IMR-90 (cell line): Measurements from ENCODE around the gene CDC7. TPM values are rescaled to one million over a fixed set of nuclear protein-coding genes. Genes with fewer than 3 reads are reported as not detected.
A peak's percentile ranks its signal among the peaks of the same experiment; 100 is the strongest.
"Not testable (repeated sequence)": the region's sequence is repeated elsewhere in the genome, so short reads cannot be mapped to it uniquely, and the experiment has no call there.

ENCODE experiments used
- ATAC-seq: fragments of 200-7000 bp; cut with Tn5 transposase; 2 replicates; pipeline ENCODE4 v1.9.1; 2020; ENCODE audit warnings: low read depth, mild to moderate bottlenecking, moderate library complexity
- BruUV-seq: library from RNA; stranded (reverse); fragments of 400-500 nt; replicated peaks from 2 replicates; lab custom pipeline; 2021; lab: Mats Ljungman, UMichigan
- CTCF ChIA-PET: fragments of 300-600 bp; formaldehyde crosslinking; extraction: SDS; loops from one replicate; lab custom pipeline; 2021; ENCODE audit warnings: antibody characterized with exemption; lab: Yijun Ruan, JAX
- POLR2A ChIA-PET: fragments of 300-600 bp; sonication (Branson Sonifier 250); formaldehyde crosslinking; loops from one replicate; lab custom pipeline; 2022; ENCODE audit warnings: antibody characterized with exemption; ENCODE audit not compliant: unreplicated experiment; lab: Charles Lee
- DNase-seq: peaks from one replicate; pipeline ENCODE4 v3.0.0; 2013
- H2AFZ ChIP-seq: replicated peaks from 2 replicates; pipeline ENCODE3; 2013; ENCODE audit warnings: low read length, mild to moderate bottlenecking; ENCODE audit not compliant: poor library complexity
- H2AK5ac ChIP-seq: 2 replicates; pipeline ENCODE4 v1.6.1; 2013; ENCODE audit warnings: low read depth, low read length, inconsistent platforms
- H2AK9ac ChIP-seq: replicated peaks from 2 replicates; pipeline ENCODE3; 2013; ENCODE audit warnings: mild to moderate bottlenecking, low read depth, low read length, moderate library complexity; ENCODE audit not compliant: poor library complexity
- H2BK120ac ChIP-seq: 2 replicates; pipeline ENCODE4 v1.6.1; 2013; ENCODE audit warnings: low read depth, low read length, inconsistent platforms
- H2BK15ac ChIP-seq: 3 replicates; pipeline ENCODE4 v1.6.1; 2013; ENCODE audit warnings: low read depth, low read length, inconsistent platforms
- H2BK20ac ChIP-seq: 2 replicates; pipeline ENCODE4 v1.6.1; 2013; ENCODE audit warnings: low read depth, mild to moderate bottlenecking, inconsistent platforms, low read length, moderate library complexity
- H2BK5ac ChIP-seq: 2 replicates; pipeline ENCODE4 v1.6.1; 2013; ENCODE audit warnings: mild to moderate bottlenecking, low read depth, low read length, inconsistent platforms; ENCODE audit not compliant: poor library complexity, severe bottlenecking
- H3K14ac ChIP-seq: replicated peaks from 2 replicates; pipeline ENCODE4 v1.6.1; 2013; ENCODE audit warnings: low read depth, low read length, inconsistent platforms
- H3K18ac ChIP-seq: 2 replicates; pipeline ENCODE4 v1.6.1; 2013; ENCODE audit warnings: low read depth, low read length, control low read depth
- H3K23ac ChIP-seq: 2 replicates; pipeline ENCODE4 v1.6.1; 2013; ENCODE audit warnings: low read depth, low read length, inconsistent platforms
- H3K27ac ChIP-seq: 2 replicates; pipeline ENCODE4 v1.5.1; 2013; ENCODE audit warnings: mild to moderate bottlenecking, control low read depth, low read length; ENCODE audit not compliant: insufficient read depth
- H3K27me3 ChIP-seq: 2 replicates; pipeline ENCODE4 v1.6.1; 2013; ENCODE audit warnings: low read length; ENCODE audit not compliant: control insufficient read depth, insufficient read depth
- H3K36me3 ChIP-seq: 2 replicates; pipeline ENCODE4 v1.6.1; 2013; ENCODE audit warnings: low read length, mixed read lengths; ENCODE audit not compliant: control insufficient read depth, insufficient read depth
- H3K4ac ChIP-seq: 2 replicates; pipeline ENCODE4 v1.6.1; 2013; ENCODE audit warnings: low read depth, low read length, inconsistent platforms
- H3K4me1 ChIP-seq: 2 replicates; pipeline ENCODE4 v1.6.1; 2013; ENCODE audit warnings: low read length, mixed read lengths; ENCODE audit not compliant: control insufficient read depth, insufficient read depth
- H3K4me2 ChIP-seq: 2 replicates; pipeline ENCODE4 v1.6.1; 2013; ENCODE audit warnings: low read depth, mild to moderate bottlenecking, control low read depth, low read length, moderate library complexity
- H3K4me3 ChIP-seq: 2 replicates; pipeline ENCODE4 v1.5.1; 2013; ENCODE audit warnings: low read depth, mild to moderate bottlenecking, control low read depth, low read length, moderate library complexity; ENCODE audit not compliant: insufficient read depth
- H3K56ac ChIP-seq: 2 replicates; pipeline ENCODE4 v1.6.1; 2013; ENCODE audit warnings: low read length, inconsistent platforms; ENCODE audit not compliant: insufficient read depth; ENCODE audit errors: extremely low read depth
- H3K79me1 ChIP-seq, 2 experiments: 2 replicates each; pipeline ENCODE4 v1.6.1; 2013; ENCODE audit warnings: low read length in 2 of 2, inconsistent platforms in 1 of 2, low read depth in 1 of 2
- H3K9ac ChIP-seq: 2 replicates; pipeline ENCODE4 v1.6.1; 2013; ENCODE audit warnings: low read depth, low read length, control low read depth
- H3K9me1 ChIP-seq: 2 replicates; pipeline ENCODE4 v1.6.1; 2013; ENCODE audit warnings: low read length, inconsistent platforms; ENCODE audit not compliant: insufficient read depth
- H3K9me3 ChIP-seq: 2 replicates; pipeline ENCODE4 v1.6.1; 2013; ENCODE audit warnings: low read length; ENCODE audit not compliant: control insufficient read depth, insufficient read depth
- H4K20me1 ChIP-seq: 2 replicates; pipeline ENCODE4 v1.6.1; 2013; ENCODE audit warnings: low read length, inconsistent platforms; ENCODE audit not compliant: insufficient read depth
- H4K5ac ChIP-seq: 2 replicates; pipeline ENCODE4 v1.6.1; 2013; ENCODE audit warnings: mild to moderate bottlenecking, low read depth, low read length, control low read depth
- H4K8ac ChIP-seq, 2 experiments: 2 replicates each; pipeline ENCODE4 v1.6.1; 2013; ENCODE audit warnings: low read depth in 2 of 2, low read length in 2 of 2, control low read depth in 1 of 2, inconsistent platforms in 1 of 2
- H4K91ac ChIP-seq: 2 replicates; pipeline ENCODE4 v1.6.1; 2013; ENCODE audit warnings: low read depth, low read length, inconsistent platforms; ENCODE audit not compliant: insufficient read depth
- MAFK ChIP-seq: IDR thresholded peaks from 2 replicates; pipeline ENCODE4 v1.6.1; 2012; ENCODE audit warnings: low read depth, low read length, improper control_type of control experiment
- RAD21 ChIP-seq: IDR thresholded peaks from 2 replicates; pipeline ENCODE4 v1.6.1; 2012; ENCODE audit warnings: low read length, improper control_type of control experiment
- WGBS, 2 experiments: methylation state at CpG; one replicate each; pipeline versions ENCODE4 v1.1.5 to v1.1.7; 2013; ENCODE audit warnings: missing lambda C conversion rate in 2 of 2; ENCODE audit not compliant: insufficient read length in 1 of 2; ENCODE audit errors: extremely low coverage in 2 of 2; 5-methylcytosine and 5-hydroxymethylcytosine counted together
- dilution Hi-C: fragments of 300-500 bp; cut with HindIII; formaldehyde crosslinking; loops from one replicate; pipeline ENCODE4 v1.14.3; 2018; ENCODE audit warnings: low sequenced_read_pairs; ENCODE audit not compliant: unreplicated experiment
- in situ Hi-C: fragments of 300-500 bp; cut with MboI; formaldehyde crosslinking; loops from 3 replicates; pipeline ENCODE4 v1.14.3; 2019; ENCODE audit warnings: low sequenced_read_pairs, inconsistent platforms, mixed read lengths
- intact Hi-C: fragments of 100-400 bp; cut with micrococcal nuclease; formaldehyde crosslinking; loops from 2 replicates; pipeline ENCODE4 v1.10.0; 2022
- polyA plus RNA-seq, 3 experiments: library from polyadenylated mRNA; depleted of rRNA; stranded (reverse); fragments of >200 nt; gene quantifications; 2 replicates each; pipeline ENCODE4 v1.2.3, GENCODE V29; 2012; ENCODE audit warnings: low replicate concordance in 1 of 3
- total RNA-seq: library from RNA; depleted of rRNA; stranded (reverse); fragments of >200 nt; gene quantifications from 2 replicates; pipeline ENCODE4 v1.2.3, GENCODE V29; 2012

Gene CDC7
- total and polyA plus RNA-seq, 2 of the 4 experiments (the other 2 are of a cell fraction), result 4.3 to 4.7 TPM

- Histone ChIP-seq H3K18ac (no peak overlapping the region), H3K4me3 (no peak overlapping the region), H2BK120ac (no peak overlapping the region), H3K79me1 (no peaks in the 10 kb centered on the region), H4K20me1 (no peaks in the 10 kb centered on the region), H2AFZ (no peak overlapping the region), H4K8ac (no peak overlapping the region), H3K9ac (no peak overlapping the region), H3K56ac (no peak overlapping the region), H3K4ac (no peak overlapping the region), H2BK15ac (no peak overlapping the region), H2BK5ac (no peak overlapping the region), H3K4me2 (no peak overlapping the region), H3K14ac (no peak overlapping the region), H4K5ac (no peak overlapping the region), H3K36me3 (no peaks in the 10 kb centered on the region; the same call in 1 of the 2 replicates), H3K23ac (no peak overlapping the region), H3K27me3 (no peaks in the 10 kb centered on the region), H2BK20ac (no peak overlapping the region), H3K27ac (no peak overlapping the region), H3K4me1 (no peaks in the 10 kb centered on the region), H3K9me3 (no peaks in the 10 kb centered on the region), H2AK5ac (no peak overlapping the region), H4K91ac (no peak overlapping the region), H3K9me1 (no peaks in the 10 kb centered on the region), H2AK9ac (no peak overlapping the region)
- DNase-seq, result no peak
- no peak for ATAC-seq
- POLR2A ChIA-PET, result no interaction called here
- intact Hi-C loops, result loop anchor here (10.0 kb wide), 1 partner anchor 219 kb away; no protein-coding TSS in a partner anchor
- no CpG with 5 or more reads among the region's 3 CpGs for WGBS, 2 experiments
- no TSS peak for BruUV-seq
- TF ChIP-seq RAD21, result no peak
- peak; percentile 45 for TF ChIP-seq MAFK
- in situ Hi-C loops, result loop anchor here (10.0 kb wide), 1 partner anchor 779 kb away; the partner anchor contains the start of genes GLMN and RPAP2
- dilution Hi-C loops, result no loop called here
- CTCF ChIA-PET, result no interaction called here
These were observed 15.3 kb downstream of the CDC7 start for GRCh38 chr1:91515994-91516393.

GRCh38 chr1:91516605-91517004, 16.0 kb downstream of the CDC7 start:
- dilution Hi-C loops, H2AFZ ChIP-seq, H3K14ac ChIP-seq, H4K8ac ChIP-seq, H3K4me3 ChIP-seq, H3K79me1 ChIP-seq, DNase-seq, H3K27me3 ChIP-seq, CTCF ChIA-PET, H2BK5ac ChIP-seq, H3K23ac ChIP-seq, H2BK20ac ChIP-seq, H2AK9ac ChIP-seq, H3K18ac ChIP-seq, H4K20me1 ChIP-seq, H3K9me3 ChIP-seq, H3K56ac ChIP-seq, POLR2A ChIA-PET, H2BK120ac ChIP-seq, H2BK15ac ChIP-seq, BruUV-seq, H2AK5ac ChIP-seq, H3K36me3 ChIP-seq, H3K4me1 ChIP-seq, H3K27ac ChIP-seq, H3K9me1 ChIP-seq, H4K5ac ChIP-seq, H4K91ac ChIP-seq, ATAC-seq, H3K4me2 ChIP-seq, H3K4ac ChIP-seq, H3K9ac ChIP-seq: not testable (repeated sequence)
- in situ Hi-C loops (loop anchor here (10.0 kb wide), 1 partner anchor 778 kb away; the partner anchor contains the start of genes GLMN and RPAP2), intact Hi-C loops (loop anchor here (10.0 kb wide), 1 partner anchor 218 kb away; no protein-coding TSS in a partner anchor)
- no CpG with 5 or more reads among the region's 7 CpGs for WGBS, 2 experiments
